ENCODE data around the gene NR2F2.

- TF ChIP-seq, protein P1, sequence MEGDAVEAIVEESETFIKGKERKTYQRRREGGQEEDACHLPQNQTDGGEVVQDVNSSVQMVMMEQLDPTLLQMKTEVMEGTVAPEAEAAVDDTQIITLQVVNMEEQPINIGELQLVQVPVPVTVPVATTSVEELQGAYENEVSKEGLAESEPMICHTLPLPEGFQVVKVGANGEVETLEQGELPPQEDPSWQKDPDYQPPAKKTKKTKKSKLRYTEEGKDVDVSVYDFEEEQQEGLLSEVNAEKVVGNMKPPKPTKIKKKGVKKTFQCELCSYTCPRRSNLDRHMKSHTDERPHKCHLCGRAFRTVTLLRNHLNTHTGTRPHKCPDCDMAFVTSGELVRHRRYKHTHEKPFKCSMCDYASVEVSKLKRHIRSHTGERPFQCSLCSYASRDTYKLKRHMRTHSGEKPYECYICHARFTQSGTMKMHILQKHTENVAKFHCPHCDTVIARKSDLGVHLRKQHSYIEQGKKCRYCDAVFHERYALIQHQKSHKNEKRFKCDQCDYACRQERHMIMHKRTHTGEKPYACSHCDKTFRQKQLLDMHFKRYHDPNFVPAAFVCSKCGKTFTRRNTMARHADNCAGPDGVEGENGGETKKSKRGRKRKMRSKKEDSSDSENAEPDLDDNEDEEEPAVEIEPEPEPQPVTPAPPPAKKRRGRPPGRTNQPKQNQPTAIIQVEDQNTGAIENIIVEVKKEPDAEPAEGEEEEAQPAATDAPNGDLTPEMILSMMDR (IDR thresholded peaks at IDR 0.05) = peak; percentile 96 to 100 (median 99)
- TF ChIP-seq POLR2A (IDR thresholded peaks at IDR 0.05; ENCODE audit: low read depth) = no peak
- TF ChIP-seq POLR2AphosphoS5 (IDR thresholded peaks at IDR 0.05) = peak; percentile 55 to 65
These were observed 26.3 kb downstream of the NR2F2 start for GRCh38 chr15:96356494-96357455.

All from esophagus muscularis mucosa (tissue), 3 donors.